Neutrophil (primary cell): ENCODE data around the gene SH3BP2.

Experiments
- H3K27ac ChIP-seq: fragments of 200-600 bp; sonication (generic); 2 replicates; pipeline ENCODE4 v1.5.1; 2016; ENCODE audit warnings: mild to moderate bottlenecking, moderate library complexity
- H3K27me3 ChIP-seq: fragments of 200-600 bp; sonication (generic); 2 replicates; pipeline ENCODE4 v1.6.0; 2016; ENCODE audit warnings: mild to moderate bottlenecking
- H3K36me3 ChIP-seq: fragments of 200-600 bp; sonication (generic); 2 replicates; pipeline ENCODE4 v1.5.1; 2017
- H3K4me1 ChIP-seq, 2 experiments: fragments of 200-600 bp in 1 of 2; sonication (generic) in 1 of 2; 1 replicate in 1 of 2; 2 replicates in 1 of 2; pipeline versions ENCODE4 v1.5.1 to v1.6.1; 2013 to 2016; ENCODE audit warnings: low read depth in 1 of 2, low read length in 1 of 2, mild to moderate bottlenecking in 1 of 2, moderate library complexity in 1 of 2; ENCODE audit not compliant: control insufficient read depth in 1 of 2, insufficient read depth in 1 of 2
- H3K4me3 ChIP-seq, 2 experiments: fragments of 200-600 bp in 1 of 2; sonication (generic) in 1 of 2; 1 replicate in 1 of 2; 2 replicates in 1 of 2; pipeline ENCODE4 v1.5.1; 2013 to 2016; ENCODE audit warnings: low read depth in 1 of 2, low read length in 1 of 2, mild to moderate bottlenecking in 1 of 2, moderate library complexity in 1 of 2
- H3K9me3 ChIP-seq: fragments of 200-600 bp; sonication (generic); 2 replicates; pipeline ENCODE4 v1.5.1; 2016
- TF ChIP-seq, protein P1 (sequence below): fragments of 200-600 bp; sonication (generic); IDR thresholded peaks from 2 replicates; pipeline ENCODE4 v1.5.1; 2016; ENCODE audit warnings: antibody characterized with exemption

SH3BP2 gene

GRCh38 chr4:2842687-2843262, 49.9 kb downstream of the SH3BP2 start:
- Histone ChIP-seq H3K9me3 (no peaks in the 10 kb centered on the region), H3K4me1 (peaks cover 56 to 60% of the 10 kb centered on the region in 2 experiments), H3K36me3 (peaks cover 2% of the 10 kb centered on the region), H3K27me3 (no peaks in the 10 kb centered on the region), H3K27ac (peak overlapping the region; percentile 86), H3K4me3 (peak overlapping the region; percentile 72 to 84)
- TF ChIP-seq, protein P1, sequence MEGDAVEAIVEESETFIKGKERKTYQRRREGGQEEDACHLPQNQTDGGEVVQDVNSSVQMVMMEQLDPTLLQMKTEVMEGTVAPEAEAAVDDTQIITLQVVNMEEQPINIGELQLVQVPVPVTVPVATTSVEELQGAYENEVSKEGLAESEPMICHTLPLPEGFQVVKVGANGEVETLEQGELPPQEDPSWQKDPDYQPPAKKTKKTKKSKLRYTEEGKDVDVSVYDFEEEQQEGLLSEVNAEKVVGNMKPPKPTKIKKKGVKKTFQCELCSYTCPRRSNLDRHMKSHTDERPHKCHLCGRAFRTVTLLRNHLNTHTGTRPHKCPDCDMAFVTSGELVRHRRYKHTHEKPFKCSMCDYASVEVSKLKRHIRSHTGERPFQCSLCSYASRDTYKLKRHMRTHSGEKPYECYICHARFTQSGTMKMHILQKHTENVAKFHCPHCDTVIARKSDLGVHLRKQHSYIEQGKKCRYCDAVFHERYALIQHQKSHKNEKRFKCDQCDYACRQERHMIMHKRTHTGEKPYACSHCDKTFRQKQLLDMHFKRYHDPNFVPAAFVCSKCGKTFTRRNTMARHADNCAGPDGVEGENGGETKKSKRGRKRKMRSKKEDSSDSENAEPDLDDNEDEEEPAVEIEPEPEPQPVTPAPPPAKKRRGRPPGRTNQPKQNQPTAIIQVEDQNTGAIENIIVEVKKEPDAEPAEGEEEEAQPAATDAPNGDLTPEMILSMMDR, result no peak

DNA sequence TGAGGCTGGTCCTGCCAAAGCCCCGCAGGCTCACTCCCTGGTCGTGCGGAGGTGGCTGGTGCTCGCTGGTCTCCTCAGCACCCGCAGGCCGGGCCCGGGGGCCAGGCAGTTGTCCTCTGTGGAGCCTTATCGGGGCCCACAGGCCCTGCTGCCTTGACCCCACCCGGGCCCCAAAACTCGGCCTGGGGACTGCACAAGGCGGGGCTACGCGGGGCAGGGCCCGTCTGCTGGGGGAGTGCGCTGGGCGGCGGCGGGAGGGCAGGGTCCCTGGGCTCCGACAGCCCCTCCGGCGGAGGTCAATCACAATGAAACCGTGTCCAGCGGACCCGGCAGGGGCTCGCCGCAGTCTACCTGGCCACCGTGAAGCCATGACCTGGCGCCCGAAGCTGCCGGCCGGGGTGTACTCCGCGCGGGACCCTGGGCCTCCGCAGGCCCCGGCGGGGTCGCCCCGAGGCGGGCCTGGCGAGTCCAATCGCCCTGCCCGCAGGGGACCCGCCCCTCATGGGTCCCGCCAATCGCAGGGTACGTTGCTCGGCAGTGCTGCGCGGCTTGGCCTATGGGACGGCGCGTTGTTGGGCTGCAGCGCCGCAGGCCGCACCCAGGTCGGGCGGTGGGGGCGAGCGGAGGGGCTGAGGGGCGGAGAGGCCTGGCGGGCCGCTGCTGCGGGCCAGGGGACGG, 50.5 kb downstream of the SH3BP2 start, which contains the start of gene ADD1:
TSS of gene ADD1 (plus strand) at position 582 of the 678 bp plus-strand sequence. CDS start 32,072 bp downstream, outside the sequence.
- H3K9me3 ChIP-seq, result no peaks in the 10 kb centered on the region
- H3K27me3 ChIP-seq, result no peaks in the 10 kb centered on the region
- peaks cover 51 to 54% of the 10 kb centered on the region in 2 experiments for H3K4me1 ChIP-seq
- peak within 1 kb of the TSS; percentile 86 for H3K27ac ChIP-seq
- peak within 1 kb of the TSS; percentile 72 to 84 for H3K4me3 ChIP-seq
- TF ChIP-seq, protein P1, result no peak
- H3K36me3 ChIP-seq, result no peaks in the 10 kb centered on the region

- Histone ChIP-seq H3K36me3 (no peaks in the 10 kb centered on the region), H3K9me3 (no peaks in the 10 kb centered on the region), H3K27ac (peak overlapping the region; percentile 86), H3K27me3 (no peaks in the 10 kb centered on the region), H3K4me3 (peak overlapping the region; percentile 72 to 84), H3K4me1 (peaks cover 47 to 49% of the 10 kb centered on the region in 2 experiments)
- TF ChIP-seq, protein P1, result no peak
These were observed 51.2 kb downstream of the SH3BP2 start for GRCh38 chr4:2843941-2844584.

GRCh38 chr4:2846172-2846571, 53.3 kb downstream of the SH3BP2 start:
- no peak overlapping the region for H3K27ac ChIP-seq
- H3K4me1 ChIP-seq, result peaks cover 44 to 55% of the 10 kb centered on the region in 2 experiments
- TF ChIP-seq, protein P1, result no peak

GRCh38 chr4:2847302-2847871, 54.5 kb downstream of the SH3BP2 start:
- no peaks in the 10 kb centered on the region for H3K9me3 ChIP-seq
- H3K27me3 ChIP-seq, result no peaks in the 10 kb centered on the region
- TF ChIP-seq, protein P1, result no peak
- H3K4me3 ChIP-seq, result no peak overlapping the region
- no peaks in the 10 kb centered on the region for H3K36me3 ChIP-seq
- peak overlapping the region; percentile 63 for H3K27ac ChIP-seq
- peaks cover 42 to 57% of the 10 kb centered on the region in 2 experiments for H3K4me1 ChIP-seq

More at GRCh38 chr4:2846172-2846571, 53.3 kb downstream of the SH3BP2 start:
- no peak overlapping the region for H3K4me3 ChIP-seq
- H3K9me3 ChIP-seq, result no peaks in the 10 kb centered on the region
- no peaks in the 10 kb centered on the region for H3K27me3 ChIP-seq
- no peaks in the 10 kb centered on the region for H3K36me3 ChIP-seq
